Transverse colon (tissue), 3 donors: ENCODE results near the gene ABCD4.

ENCODE experiments used
- CTCF ChIP-seq, 5 experiments: fragments of 200-600 bp in 3 of 5; fragments of 450-650 bp in 2 of 5; sonication (generic) in 3 of 5; IDR thresholded peaks; 1 replicate in 2 of 5; 2 replicates in 3 of 5; pipeline ENCODE4 v1.5.1; 2016 to 2017; ENCODE audit warnings: antibody characterized with exemption in 5 of 5, inconsistent platforms in 3 of 5, mild to moderate bottlenecking in 2 of 5, moderate library complexity in 1 of 5
- POLR2A ChIP-seq: fragments of 450-650 bp; IDR thresholded peaks from one replicate; pipeline ENCODE4 v1.6.1; 2016; ENCODE audit warnings: antibody characterized with exemption, mild to moderate bottlenecking, moderate library complexity

- TF ChIP-seq CTCF (IDR thresholded peaks at IDR 0.05) (no peak), POLR2A (no peak)
Observed at GRCh38 chr14:74258764-74259035, 44.0 kb downstream of the ABCD4 start.
